Trophoblast cell (in vitro differentiated cells and primary cell): Measurements from ENCODE around the gene WSCD2.

ENCODE experiments used
- DNase-seq, 2 donors: peaks; one replicate each; pipeline ENCODE4 v3.0.0-alpha.2; 2016
- H2AFZ ChIP-seq: 2 replicates; pipeline ENCODE4 v1.6.1; 2013; ENCODE audit warnings: low read length, moderate library complexity, mild to moderate bottlenecking; ENCODE audit not compliant: insufficient read depth, poor library complexity
- H2AK5ac ChIP-seq: 2 replicates; pipeline ENCODE4 v1.6.1; 2013; ENCODE audit warnings: mild to moderate bottlenecking, low read length
- H2BK120ac ChIP-seq: 2 replicates; pipeline ENCODE4 v1.6.1; 2013; ENCODE audit warnings: low read length, mild to moderate bottlenecking, moderate library complexity; ENCODE audit not compliant: insufficient read depth, poor library complexity
- H2BK12ac ChIP-seq: 2 replicates; pipeline ENCODE4 v1.6.1; 2013; ENCODE audit warnings: mild to moderate bottlenecking, low read length, moderate library complexity
- H2BK5ac ChIP-seq: 2 replicates; pipeline ENCODE4 v1.6.1; 2013; ENCODE audit warnings: low read length, low read depth, moderate library complexity, mild to moderate bottlenecking; ENCODE audit not compliant: poor library complexity
- H3K14ac ChIP-seq: 2 replicates; pipeline ENCODE4 v1.6.1; 2013; ENCODE audit warnings: mild to moderate bottlenecking, low read length
- H3K18ac ChIP-seq: 2 replicates; pipeline ENCODE4 v1.6.1; 2013; ENCODE audit warnings: mild to moderate bottlenecking, low read length
- H3K23ac ChIP-seq: 2 replicates; pipeline ENCODE4 v1.6.1; 2013; ENCODE audit warnings: low read length
- H3K27ac ChIP-seq: 2 replicates; pipeline ENCODE4 v1.5.1; 2013; ENCODE audit warnings: low read depth, mild to moderate bottlenecking, inconsistent platforms, low read length, moderate library complexity
- H3K27me3 ChIP-seq: 2 replicates; pipeline ENCODE4 v1.6.1; 2013; ENCODE audit warnings: inconsistent platforms, mild to moderate bottlenecking, low read length, moderate library complexity; ENCODE audit not compliant: insufficient read depth
- H3K36me3 ChIP-seq, 2 experiments: 1 replicate in 1 of 2; 2 replicates in 1 of 2; pipeline ENCODE4 v1.6.1; 2013; ENCODE audit warnings: low read length in 2 of 2, mild to moderate bottlenecking in 2 of 2, moderate library complexity in 1 of 2; ENCODE audit not compliant: insufficient read depth in 2 of 2, control insufficient read depth in 1 of 2
- H3K4ac ChIP-seq: 2 replicates; pipeline ENCODE4 v1.6.1; 2013; ENCODE audit warnings: low read depth, mild to moderate bottlenecking, low read length, moderate library complexity
- H3K4me1 ChIP-seq, 2 experiments: 1 replicate in 1 of 2; 2 replicates in 1 of 2; pipeline ENCODE4 v1.6.1; 2013; ENCODE audit warnings: low read length in 2 of 2, mild to moderate bottlenecking in 2 of 2, moderate library complexity in 1 of 2; ENCODE audit not compliant: insufficient read depth in 2 of 2, control insufficient read depth in 1 of 2
- H3K4me2 ChIP-seq: 2 replicates; pipeline ENCODE4 v1.6.1; 2013; ENCODE audit warnings: inconsistent platforms, mild to moderate bottlenecking, low read length, moderate library complexity
- H3K4me3 ChIP-seq: 2 replicates; pipeline ENCODE4 v1.5.1; 2013; ENCODE audit warnings: mild to moderate bottlenecking, low read depth, low read length, inconsistent platforms
- H3K79me1 ChIP-seq: one replicate; pipeline ENCODE4 v1.6.1; 2013; ENCODE audit warnings: low read length
- H3K79me2 ChIP-seq: 2 replicates; pipeline ENCODE4 v1.6.1; 2013; ENCODE audit warnings: low read length, mild to moderate bottlenecking; ENCODE audit not compliant: control insufficient read depth, insufficient read depth, poor library complexity
- H3K9ac ChIP-seq: 2 replicates; pipeline ENCODE4 v1.6.1; 2013; ENCODE audit warnings: mild to moderate bottlenecking, low read length
- H3K9me3 ChIP-seq: 2 replicates; pipeline ENCODE4 v1.6.1; 2013; ENCODE audit warnings: low read depth, mild to moderate bottlenecking, control low read depth, inconsistent platforms, low read length; ENCODE audit not compliant: insufficient read depth
- H4K12ac ChIP-seq: 2 replicates; pipeline ENCODE4 v1.6.1; 2013; ENCODE audit warnings: low read depth, mild to moderate bottlenecking, low read length, moderate library complexity
- H4K8ac ChIP-seq: 2 replicates; pipeline ENCODE4 v1.6.1; 2013; ENCODE audit warnings: low read depth, mild to moderate bottlenecking, low read length, moderate library complexity
- H4K91ac ChIP-seq: one replicate; pipeline ENCODE4 v1.6.1; 2013; ENCODE audit warnings: low read depth, mild to moderate bottlenecking, low read length, moderate library complexity
- WGBS: extraction: QIAGEN DNeasy Blood & Tissue Kit; methylation state at CpG from one replicate; pipeline ENCODE4 v1.1.7; 2013; ENCODE audit warnings: missing lambda C conversion rate; ENCODE audit not compliant: insufficient read length, insufficient coverage; ENCODE audit errors: extremely low coverage; 5-methylcytosine and 5-hydroxymethylcytosine counted together

Gene WSCD2

GRCh38 chr12:108190529-108190928, 61.4 kb downstream of the WSCD2 start:
- no peak overlapping the region for H4K8ac ChIP-seq
- H3K27me3 ChIP-seq = no peaks in the 10 kb centered on the region
- no peaks in the 10 kb centered on the region for H3K9me3 ChIP-seq
- H3K27ac ChIP-seq = no peak overlapping the region
- no peak overlapping the region for H3K4ac ChIP-seq
- H4K12ac ChIP-seq = no peak overlapping the region
- H3K23ac ChIP-seq = no peak overlapping the region
- H3K4me2 ChIP-seq = no peak overlapping the region
- no peak overlapping the region for H2AFZ ChIP-seq
- no peak overlapping the region for H2BK5ac ChIP-seq
- H3K18ac ChIP-seq = no peak overlapping the region
- H3K14ac ChIP-seq = no peak overlapping the region
- no CpG with 5 or more reads among the region's 3 CpGs for WGBS
- no peaks in the 10 kb centered on the region for H3K79me1 ChIP-seq
- H3K4me1 ChIP-seq = no peaks in the 10 kb centered on the region
- no peak overlapping the region for H2BK12ac ChIP-seq
- H3K9ac ChIP-seq = no peak overlapping the region
- DNase-seq = no peak
- no peak overlapping the region for H4K91ac ChIP-seq
- H3K4me3 ChIP-seq = no peak overlapping the region
- H2BK120ac ChIP-seq = no peak overlapping the region
- H3K36me3 ChIP-seq = no peaks in the 10 kb centered on the region
- no peak overlapping the region for H2AK5ac ChIP-seq
- H3K79me2 ChIP-seq = no peaks in the 10 kb centered on the region

- H3K4me1 ChIP-seq = no peaks in the 10 kb centered on the region
- H2BK120ac ChIP-seq = no peak overlapping the region
- no peak overlapping the region for H3K18ac ChIP-seq
- no peak overlapping the region for H3K9ac ChIP-seq
- H3K4me2 ChIP-seq = no peak overlapping the region
- H4K8ac ChIP-seq = no peak overlapping the region
- no peak overlapping the region for H2AFZ ChIP-seq
- H3K27ac ChIP-seq = no peak overlapping the region
- H2BK5ac ChIP-seq = no peak overlapping the region
- no peaks in the 10 kb centered on the region for H3K36me3 ChIP-seq
- no peaks in the 10 kb centered on the region for H3K79me1 ChIP-seq
- no peak overlapping the region for H3K14ac ChIP-seq
- no peaks in the 10 kb centered on the region for H3K79me2 ChIP-seq
- H4K12ac ChIP-seq = no peak overlapping the region
- no CpG with 5 or more reads among the region's 2 CpGs for WGBS
- H3K4ac ChIP-seq = no peak overlapping the region
- H3K9me3 ChIP-seq = peaks cover 3% of the 10 kb centered on the region
- H3K23ac ChIP-seq = no peak overlapping the region
- no peaks in the 10 kb centered on the region for H3K27me3 ChIP-seq
- H2BK12ac ChIP-seq = no peak overlapping the region
- no peak overlapping the region for H3K4me3 ChIP-seq
- H2AK5ac ChIP-seq = no peak overlapping the region
- no peak for DNase-seq
- no peak overlapping the region for H4K91ac ChIP-seq
Measured at GRCh38 chr12:108191086-108191485, 62.0 kb downstream of the WSCD2 start.

- no peak overlapping the region for H3K4me2 ChIP-seq
- no peaks in the 10 kb centered on the region for H3K79me1 ChIP-seq
- H3K79me2 ChIP-seq = no peaks in the 10 kb centered on the region
- no peaks in the 10 kb centered on the region for H3K36me3 ChIP-seq
- no peak overlapping the region for H4K8ac ChIP-seq
- H4K91ac ChIP-seq = no peak overlapping the region
- H3K4me1 ChIP-seq = no peaks in the 10 kb centered on the region
- H2BK5ac ChIP-seq = no peak overlapping the region
- no CpG with 5 or more reads among the region's 4 CpGs for WGBS
- no peak overlapping the region for H3K27ac ChIP-seq
- H3K27me3 ChIP-seq = no peaks in the 10 kb centered on the region
- no peak overlapping the region for H2BK120ac ChIP-seq
- H2BK12ac ChIP-seq = no peak overlapping the region
- H3K23ac ChIP-seq = no peak overlapping the region
- no peak overlapping the region for H2AFZ ChIP-seq
- H3K4ac ChIP-seq = no peak overlapping the region
- H3K9ac ChIP-seq = no peak overlapping the region
- H4K12ac ChIP-seq = no peak overlapping the region
- no peak overlapping the region for H3K14ac ChIP-seq
- H3K18ac ChIP-seq = no peak overlapping the region
- H3K9me3 ChIP-seq = peaks cover 3% of the 10 kb centered on the region
- DNase-seq = no peak
- H2AK5ac ChIP-seq = no peak overlapping the region
- no peak overlapping the region for H3K4me3 ChIP-seq
Measured at GRCh38 chr12:108191938-108192337, 62.9 kb downstream of the WSCD2 start.

GRCh38 chr12:108193493-108193892, 64.4 kb downstream of the WSCD2 start:
- Histone ChIP-seq H3K9ac (no peak overlapping the region), H2AFZ (no peak overlapping the region), H3K4me2 (no peak overlapping the region), H3K27ac (no peak overlapping the region), H4K91ac (no peak overlapping the region), H2BK12ac (no peak overlapping the region), H3K4me3 (no peak overlapping the region), H2BK5ac (no peak overlapping the region), H3K36me3 (no peaks in the 10 kb centered on the region), H3K14ac (no peak overlapping the region), H3K79me2 (no peaks in the 10 kb centered on the region), H2AK5ac (no peak overlapping the region), H3K4me1 (no peaks in the 10 kb centered on the region), H4K12ac (no peak overlapping the region), H3K4ac (no peak overlapping the region), H3K79me1 (no peaks in the 10 kb centered on the region), H2BK120ac (no peak overlapping the region), H3K18ac (no peak overlapping the region), H3K27me3 (no peaks in the 10 kb centered on the region), H4K8ac (no peak overlapping the region), H3K9me3 (peaks cover 3% of the 10 kb centered on the region), H3K23ac (no peak overlapping the region)
- no peak for DNase-seq
- 100% methylated on average over 2 of the region's 5 CpGs for WGBS
